IPS-NIHi7 (cell line): ENCODE measurements around the gene ABCG2.
"Not testable (repeated sequence)": the region's sequence is repeated elsewhere in the genome, so short reads cannot be mapped to it uniquely, and the experiment has no call there.

Experiments used
- DNase-seq: peaks from one replicate; pipeline ENCODE4 v3.0.0; 2012; ENCODE audit warnings: mixed read lengths; ENCODE audit errors: extremely low spot score

The ABCG2 gene

GRCh38 chr4:88112856-88113255 is 45.6 kb downstream of the ABCG2 start:
- DNase-seq, result no peak

GRCh38 chr4:88110826-88111225 is 47.6 kb downstream of the ABCG2 start:
- no peak for DNase-seq

GRCh38 chr4:88109123-88109881 is 49.1 kb downstream of the ABCG2 start:
- DNase-seq, result no peak

- DNase-seq, result no peak
Measured at GRCh38 chr4:88108747-88109122, 49.7 kb downstream of the ABCG2 start.

- DNase-seq, result not testable (repeated sequence)
Measured at GRCh38 chr4:88108108-88108465, 50.4 kb downstream of the ABCG2 start.

GRCh38 chr4:88107406-88108107 is 50.9 kb downstream of the ABCG2 start:
- DNase-seq, result peak; percentile 16

GRCh38 chr4:88106205-88106604 is 52.2 kb downstream of the ABCG2 start:
- DNase-seq, result no peak

- DNase-seq, result no peak
Measured at GRCh38 chr4:88104902-88105610, 53.4 kb downstream of the ABCG2 start.

- no peak for DNase-seq
Measured at GRCh38 chr4:88102026-88102425, 56.4 kb downstream of the ABCG2 start.

GRCh38 chr4:88101165-88101564 is 57.3 kb downstream of the ABCG2 start:
- no peak for DNase-seq

GRCh38 chr4:88098993-88099752 is 59.3 kb downstream of the ABCG2 start:
- no peak for DNase-seq

- DNase-seq, result no peak
Measured at GRCh38 chr4:88097781-88098180, 60.7 kb downstream of the ABCG2 start.

GRCh38 chr4:88097301-88097700 is 61.1 kb downstream of the ABCG2 start:
- DNase-seq, result no peak

- no peak for DNase-seq
Measured at GRCh38 chr4:88093874-88094273, 64.6 kb downstream of the ABCG2 start.

GRCh38 chr4:88091378-88091777 is 67.1 kb downstream of the ABCG2 start:
- no peak for DNase-seq

- DNase-seq, result no peak
Measured at GRCh38 chr4:88090898-88091297, 67.5 kb downstream of the ABCG2 start.

GRCh38 chr4:88087004-88087403 is 71.4 kb downstream of the ABCG2 start:
- no peak for DNase-seq

- DNase-seq, result no peak
Measured at GRCh38 chr4:88080626-88081025, 77.8 kb downstream of the ABCG2 start.

- DNase-seq, result no peak
Measured at GRCh38 chr4:88078579-88078978, 79.9 kb downstream of the ABCG2 start.

- no peak for DNase-seq
Measured at GRCh38 chr4:88077911-88078524, 80.4 kb downstream of the ABCG2 start.

GRCh38 chr4:88075336-88075735 is 83.1 kb downstream of the ABCG2 start:
- DNase-seq, result no peak

GRCh38 chr4:88070031-88070430 is 88.4 kb downstream of the ABCG2 start:
- no peak for DNase-seq
